Measurements from ENCODE around the gene SNAP29.
"Not testable (repeated sequence)": the region's sequence is repeated elsewhere in the genome, so short reads cannot be mapped to it uniquely, and the experiment has no call there.

SNAP29 gene

GRCh38 chr22:20928573-20928967 is 69.8 kb downstream of the SNAP29 start:
- DNase-seq = no peak

- DNase-seq = no peak
Measured at GRCh38 chr22:20930004-20930403, 71.2 kb downstream of the SNAP29 start.

DNA sequence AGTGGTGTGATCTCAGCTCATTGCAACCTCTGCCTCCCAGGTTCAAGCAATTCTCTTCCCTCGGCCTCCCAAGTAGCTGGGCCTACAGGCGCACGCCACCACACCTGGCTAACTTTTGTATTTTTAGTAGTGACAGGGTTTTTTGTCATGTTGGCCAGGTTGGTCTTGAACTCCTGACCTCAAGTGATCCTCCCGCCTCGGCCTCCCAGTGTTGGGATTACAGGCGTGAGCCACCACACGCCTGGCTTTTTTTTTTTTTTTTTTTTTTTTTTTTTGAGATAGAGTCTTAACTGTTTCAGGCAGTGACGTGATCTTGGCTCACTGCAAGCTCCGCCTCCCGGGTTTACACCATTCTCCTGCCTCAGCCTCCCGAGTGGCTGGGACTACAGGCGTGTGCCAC is 71.6 kb downstream of the SNAP29 start:
- DNase-seq = not testable (repeated sequence)

GRCh38 chr22:20931126-20931654 is 72.4 kb downstream of the SNAP29 start:
- DNase-seq = no peak

DNA sequence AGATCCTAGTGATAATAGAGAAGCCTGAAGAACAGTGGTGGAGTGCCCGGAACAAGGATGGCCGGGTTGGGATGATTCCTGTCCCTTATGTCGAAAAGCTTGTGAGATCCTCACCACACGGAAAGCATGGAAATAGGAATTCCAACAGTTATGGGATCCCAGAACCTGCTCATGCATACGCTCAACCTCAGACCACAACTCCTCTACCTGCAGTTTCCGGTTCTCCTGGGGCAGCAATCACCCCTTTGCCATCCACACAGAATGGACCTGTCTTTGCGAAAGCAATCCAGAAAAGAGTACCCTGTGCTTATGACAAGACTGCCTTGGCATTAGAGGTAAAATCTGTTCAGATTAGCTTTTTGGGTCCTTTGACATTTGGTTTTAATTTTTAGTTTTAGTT is 75.1 kb downstream of the SNAP29 start:
- no peak for DNase-seq

DNA sequence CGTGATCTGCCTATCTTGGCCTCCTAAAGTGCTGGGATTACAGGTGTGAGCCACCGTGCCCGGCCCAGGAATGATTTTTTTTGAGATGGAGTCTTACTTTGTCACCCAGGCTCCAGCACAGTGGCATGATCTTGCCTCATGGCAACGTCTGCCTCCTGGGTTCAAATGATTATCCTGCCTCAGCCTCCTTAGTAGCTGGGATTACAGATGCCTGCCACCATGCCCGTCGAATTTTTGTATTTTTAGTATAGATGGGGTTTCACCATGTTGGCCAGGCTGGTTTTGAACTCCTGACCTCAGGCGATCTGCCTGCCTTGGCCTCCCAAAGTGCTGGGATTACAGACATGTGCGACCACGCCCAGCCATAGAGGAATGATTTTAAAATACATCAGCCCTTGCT is 76.2 kb downstream of the SNAP29 start:
- not testable (repeated sequence) for DNase-seq

DNA sequence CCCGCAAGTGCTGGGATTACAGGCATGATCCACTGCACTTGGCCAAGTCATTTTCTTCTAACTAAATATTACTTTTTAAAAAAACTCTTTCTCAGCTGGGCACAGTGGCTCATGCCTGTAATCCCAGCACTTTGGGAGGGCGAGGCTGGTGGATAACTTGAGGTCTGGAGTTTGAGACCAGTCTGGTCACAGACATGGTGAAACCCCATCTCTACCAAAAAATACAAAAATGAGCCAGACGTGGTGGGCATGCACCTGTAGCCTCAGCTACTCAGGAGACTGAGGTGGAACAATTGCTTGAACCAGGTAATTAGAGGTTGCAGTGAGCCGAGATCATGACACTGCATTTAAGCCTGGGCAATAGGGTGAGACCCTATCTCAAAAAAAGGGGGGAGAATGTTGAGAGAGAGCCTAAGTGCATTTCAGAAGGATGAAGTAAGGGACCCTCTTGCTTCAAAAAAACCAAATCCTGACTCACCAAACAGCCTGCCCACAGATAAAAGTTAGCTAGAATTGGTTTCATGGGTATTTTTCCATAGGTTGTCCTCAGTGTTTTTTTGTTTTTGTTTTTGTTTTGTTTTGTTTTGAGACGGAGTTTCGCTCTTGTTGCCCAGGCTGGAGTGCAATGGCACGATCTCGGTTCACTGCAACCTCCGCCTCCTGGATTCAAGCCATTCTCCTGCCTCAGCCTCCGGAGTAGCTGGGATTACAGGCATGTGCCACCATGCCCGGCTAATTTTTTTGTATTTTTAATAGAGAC is 77.2 kb downstream of the SNAP29 start:
- DNase-seq = not testable (repeated sequence)

GRCh38 chr22:20937031-20937793 is 78.4 kb downstream of the SNAP29 start:
- no peak for DNase-seq

- no peak for DNase-seq
Measured at GRCh38 chr22:20937794-20938671, 79.2 kb downstream of the SNAP29 start.

DNA sequence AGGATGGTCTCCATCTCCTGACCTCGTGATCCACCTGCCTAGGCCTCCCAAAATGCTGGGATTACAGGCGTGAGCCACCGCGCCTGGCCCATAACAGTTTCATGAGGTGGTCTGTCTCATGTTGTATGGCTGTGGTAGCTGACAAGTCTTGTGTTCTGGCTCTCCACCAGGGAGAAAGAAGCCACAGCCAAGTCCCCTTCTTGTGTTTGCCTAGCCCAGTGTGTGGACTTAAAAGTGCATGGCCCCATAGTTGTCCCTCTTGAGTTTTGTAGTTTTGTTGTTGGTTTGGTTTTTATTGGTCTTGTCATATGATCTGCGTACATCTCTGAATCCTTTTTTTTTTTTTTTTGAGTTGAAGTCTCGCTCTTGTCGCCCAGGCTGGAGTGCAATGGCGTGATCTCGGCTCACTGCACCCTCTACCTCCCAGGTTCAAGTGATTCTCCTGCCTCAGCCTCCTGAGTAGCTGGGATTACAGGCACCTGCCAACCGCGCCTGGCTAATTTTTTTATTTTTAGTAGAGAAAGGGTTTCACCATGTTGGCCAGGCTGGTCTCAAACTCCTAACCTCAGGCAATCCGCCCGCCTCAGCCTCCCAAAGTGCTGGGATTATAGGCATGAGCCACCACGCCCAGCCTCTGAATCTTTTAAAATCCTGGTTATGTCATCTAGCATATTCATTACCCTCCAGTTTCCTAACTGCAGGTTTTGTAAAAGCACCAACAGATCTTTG is 80.8 kb downstream of the SNAP29 start:
- not testable (repeated sequence) for DNase-seq

- DNase-seq = no peak
Measured at GRCh38 chr22:20940186-20940651, 81.4 kb downstream of the SNAP29 start.

All from amygdala (tissue), 56 donors.